ENCODE measurements around the gene WASF2.
A peak's percentile ranks its signal among the peaks of the same experiment; 100 is the strongest.
"Not testable (repeated sequence)": the region's sequence is repeated elsewhere in the genome, so short reads cannot be mapped to it uniquely, and the experiment has no call there.

The WASF2 gene

DNA sequence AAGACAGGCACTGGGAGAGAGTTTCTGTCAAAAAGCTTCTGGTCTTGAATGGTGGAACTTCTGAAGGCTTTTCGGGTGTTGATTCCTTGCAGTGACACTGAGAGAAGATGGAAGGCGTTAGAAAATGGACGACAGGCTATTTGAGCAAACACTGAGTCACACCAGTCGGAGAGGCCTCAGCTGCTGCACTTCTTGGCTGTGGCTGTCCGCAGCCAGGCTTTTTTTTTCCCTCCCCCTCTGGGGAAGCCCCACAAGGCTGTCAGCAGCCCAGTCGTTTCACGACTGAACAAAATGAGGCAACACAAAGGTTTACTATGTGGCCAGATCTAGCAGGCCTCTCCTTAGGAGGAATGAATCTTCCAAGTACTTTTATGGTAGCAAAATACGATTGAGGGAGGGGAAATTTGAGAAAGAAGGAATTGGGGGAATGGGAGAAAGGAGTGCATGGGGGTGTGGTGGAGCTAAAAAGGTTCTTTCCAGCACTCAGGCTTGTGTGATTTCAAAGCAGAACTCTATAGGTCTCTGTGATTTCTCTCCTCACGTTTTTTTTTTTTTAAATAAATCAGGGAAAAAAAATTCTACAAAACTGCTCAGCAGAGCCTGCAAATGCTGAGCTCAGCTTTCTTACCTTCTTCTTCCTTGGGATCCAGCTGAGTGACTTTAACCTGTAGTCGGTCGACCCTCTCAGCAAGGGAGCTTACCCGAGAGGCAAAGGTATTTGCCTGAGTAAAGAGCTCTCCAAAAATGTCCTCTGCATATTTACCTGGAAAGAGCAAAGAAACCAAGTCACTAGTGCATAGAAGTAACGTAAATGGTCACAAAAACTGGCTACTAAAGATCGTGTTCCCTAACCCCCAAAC, 71.4 kb downstream of the WASF2 start:
- DNase-seq (ENCODE audit: low spot score): peak; percentile 54

DNA sequence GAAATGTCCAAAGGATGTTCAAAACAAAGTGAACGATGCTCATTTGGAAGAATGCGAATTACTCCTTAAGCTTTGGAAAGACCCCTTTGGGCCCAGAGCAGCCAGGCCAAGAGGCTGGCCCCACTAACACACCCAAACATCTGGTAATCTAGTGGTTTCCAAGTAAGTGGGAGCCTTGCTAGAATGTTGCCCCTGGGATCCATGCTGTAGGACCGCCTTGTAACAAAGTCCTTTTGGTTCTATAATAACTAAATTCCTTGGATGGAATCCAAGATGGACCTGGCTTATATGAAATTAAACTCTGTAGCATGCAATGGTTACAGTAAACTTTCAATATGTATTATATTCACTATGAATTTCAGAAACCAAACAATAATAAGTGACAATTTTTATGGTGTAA, 72.3 kb downstream of the WASF2 start:
- DNase-seq (ENCODE audit: low spot score): no peak

- peak; percentile 68 for DNase-seq (ENCODE audit: low spot score)
These were observed 73.4 kb downstream of the WASF2 start for GRCh38 chr1:27416387-27417111.

- no peak for DNase-seq (ENCODE audit: low spot score)
These were observed 75.9 kb downstream of the WASF2 start for GRCh38 chr1:27414091-27414490.

- no peak for DNase-seq (ENCODE audit: low spot score)
These were observed 77.0 kb downstream of the WASF2 start for GRCh38 chr1:27413004-27413403.

DNA sequence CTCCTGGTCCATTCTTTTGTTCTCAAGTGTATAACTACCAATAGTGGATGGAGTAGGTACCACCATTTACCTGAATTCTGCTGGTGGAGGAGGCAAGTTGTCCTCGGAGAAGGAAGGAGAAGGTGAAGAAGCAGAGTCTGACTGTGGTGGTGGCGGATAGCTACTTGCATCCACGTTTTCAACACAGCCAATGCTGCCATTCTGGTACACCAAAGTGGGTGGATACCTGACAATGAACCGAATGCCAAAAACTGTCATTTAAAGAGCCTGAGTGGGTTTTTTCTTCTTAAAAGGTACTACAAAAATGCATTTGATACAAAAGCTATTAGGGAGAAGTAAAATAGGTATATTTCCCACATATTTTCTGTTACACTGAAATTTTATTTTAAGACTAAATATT, 77.5 kb downstream of the WASF2 start:
- no peak for DNase-seq (ENCODE audit: low spot score)

- no peak for DNase-seq (ENCODE audit: low spot score)
These were observed 79.3 kb downstream of the WASF2 start for GRCh38 chr1:27410709-27411108.

- DNase-seq (ENCODE audit: low spot score): no peak
These were observed 80.3 kb downstream of the WASF2 start for GRCh38 chr1:27409669-27410068.

GRCh38 chr1:27408151-27408550, 81.8 kb downstream of the WASF2 start:
- DNase-seq (ENCODE audit: low spot score): no peak

GRCh38 chr1:27406791-27407190, 83.2 kb downstream of the WASF2 start:
- not testable (repeated sequence) for DNase-seq (ENCODE audit: low spot score)

DNA sequence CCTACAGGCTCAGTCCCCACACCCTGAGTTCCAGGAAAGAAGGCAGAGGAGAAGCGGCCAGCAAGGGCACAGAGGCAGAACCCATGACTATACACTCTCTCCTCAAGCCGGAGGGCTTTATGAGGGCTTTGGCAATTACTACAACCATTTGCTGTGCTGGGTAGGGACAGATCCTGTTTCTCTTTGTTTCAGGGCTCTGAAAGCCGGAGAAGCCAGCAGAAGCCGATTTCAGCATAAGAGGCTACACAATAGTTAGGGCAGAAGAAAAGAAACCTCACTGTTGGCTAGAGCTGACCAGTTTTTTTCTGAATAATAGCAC, 83.6 kb downstream of the WASF2 start:
- DNase-seq (ENCODE audit: low spot score): no peak

GRCh38 chr1:27405598-27406361, 84.2 kb downstream of the WASF2 start:
- not testable (repeated sequence) for DNase-seq (ENCODE audit: low spot score)

- no peak for DNase-seq (ENCODE audit: low spot score)
These were observed 84.9 kb downstream of the WASF2 start for GRCh38 chr1:27405074-27405473.

DNA sequence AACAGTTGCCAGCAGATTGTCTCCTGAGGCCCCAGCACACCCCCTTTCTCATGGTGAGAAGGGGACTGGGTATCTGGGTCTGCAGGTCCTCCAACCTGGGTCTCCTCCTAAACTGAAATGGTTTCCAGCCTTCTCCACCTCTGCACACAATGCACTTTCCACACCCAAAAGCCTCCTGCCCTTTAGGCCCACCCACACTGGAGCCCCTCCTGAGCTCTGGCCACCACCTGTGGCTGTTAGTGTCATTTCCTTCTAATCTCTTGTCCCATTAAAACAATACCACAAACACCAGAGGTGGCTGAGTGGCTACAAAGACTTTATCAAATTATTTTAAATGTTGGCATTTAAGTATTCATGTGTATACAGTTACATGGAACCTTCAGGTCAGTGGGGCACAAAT, 86.0 kb downstream of the WASF2 start:
- DNase-seq (ENCODE audit: low spot score): no peak

- DNase-seq (ENCODE audit: low spot score): peak; percentile 41
These were observed 86.8 kb downstream of the WASF2 start for GRCh38 chr1:27403065-27403726.

GRCh38 chr1:27402349-27402754, 87.6 kb downstream of the WASF2 start:
- DNase-seq (ENCODE audit: low spot score): no peak

DNA sequence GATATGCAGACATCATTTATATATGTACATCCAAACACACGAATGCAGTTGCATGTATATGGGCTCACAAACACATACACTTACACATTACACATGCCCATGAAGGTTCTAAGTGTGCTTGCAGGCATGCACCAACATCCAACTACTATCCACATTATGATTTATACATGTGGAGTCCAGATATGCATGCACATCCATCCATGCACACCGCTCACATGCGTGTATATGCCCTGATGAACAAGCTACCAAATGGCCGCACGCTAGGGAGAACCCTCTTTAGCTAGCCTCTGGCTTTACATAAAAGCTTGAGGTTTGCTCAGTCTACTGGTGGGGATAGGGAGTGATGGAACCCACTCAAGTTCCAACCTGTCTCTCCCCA, 89.0 kb downstream of the WASF2 start:
- no peak for DNase-seq (ENCODE audit: low spot score)

- no peak for DNase-seq (ENCODE audit: low spot score)
These were observed 89.6 kb downstream of the WASF2 start for GRCh38 chr1:27400082-27400962.

GRCh38 chr1:27399251-27400025, 90.5 kb downstream of the WASF2 start:
- DNase-seq (ENCODE audit: low spot score): no peak

DNA sequence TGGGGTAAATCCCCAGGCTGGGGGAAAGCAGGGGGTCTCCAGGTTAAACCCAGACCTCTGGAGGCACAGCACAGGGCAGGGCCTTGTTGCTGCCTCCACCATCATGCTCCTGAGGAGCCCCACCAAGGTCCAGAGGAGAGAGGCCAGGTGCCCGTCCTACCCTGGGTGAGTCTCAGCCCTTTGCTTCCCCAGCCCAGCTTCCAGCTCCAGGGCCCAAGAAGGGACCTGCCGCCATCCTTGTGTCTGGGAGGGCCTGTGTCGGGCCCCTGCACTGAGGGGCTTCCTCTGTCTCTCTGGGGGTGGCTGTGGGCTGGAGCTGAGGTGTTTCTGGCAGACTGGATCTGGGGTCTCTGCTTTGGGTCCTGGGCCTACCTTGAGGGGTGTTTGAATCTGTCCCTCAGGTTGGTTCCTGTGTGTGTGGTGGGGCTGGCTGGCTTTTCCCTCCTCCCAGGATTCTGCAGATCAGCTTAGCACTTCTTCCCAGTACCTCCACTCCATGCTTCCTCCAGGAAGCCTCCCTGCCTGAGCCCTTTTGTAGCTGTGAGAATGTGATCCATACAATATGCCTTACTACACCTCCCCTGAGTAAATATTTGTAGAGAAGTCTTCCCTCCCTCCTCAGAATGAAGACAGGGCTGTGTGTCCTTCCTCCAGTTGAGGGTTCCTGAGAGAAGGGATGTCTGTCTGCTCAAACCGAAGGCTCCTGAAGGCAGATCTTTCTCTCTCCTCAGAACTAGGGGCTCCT, 91.4 kb downstream of the WASF2 start:
- DNase-seq (ENCODE audit: low spot score): no peak

All from CD4-positive, alpha-beta T cell treated with Interleukin-6 at 100 ng/mL for 8 hours (primary cell).